ENCODE data around the gene RAB3GAP1.

RAB3GAP1 gene

GRCh38 chr2:135164431-135164830 lies 112.3 kb downstream of the RAB3GAP1 start:
- no peak for DNase-seq

GRCh38 chr2:135167273-135167672 lies 115.2 kb downstream of the RAB3GAP1 start:
- DNase-seq: no peak

- DNase-seq: no peak
Measured at GRCh38 chr2:135168204-135168856, 116.2 kb downstream of the RAB3GAP1 start.

DNA sequence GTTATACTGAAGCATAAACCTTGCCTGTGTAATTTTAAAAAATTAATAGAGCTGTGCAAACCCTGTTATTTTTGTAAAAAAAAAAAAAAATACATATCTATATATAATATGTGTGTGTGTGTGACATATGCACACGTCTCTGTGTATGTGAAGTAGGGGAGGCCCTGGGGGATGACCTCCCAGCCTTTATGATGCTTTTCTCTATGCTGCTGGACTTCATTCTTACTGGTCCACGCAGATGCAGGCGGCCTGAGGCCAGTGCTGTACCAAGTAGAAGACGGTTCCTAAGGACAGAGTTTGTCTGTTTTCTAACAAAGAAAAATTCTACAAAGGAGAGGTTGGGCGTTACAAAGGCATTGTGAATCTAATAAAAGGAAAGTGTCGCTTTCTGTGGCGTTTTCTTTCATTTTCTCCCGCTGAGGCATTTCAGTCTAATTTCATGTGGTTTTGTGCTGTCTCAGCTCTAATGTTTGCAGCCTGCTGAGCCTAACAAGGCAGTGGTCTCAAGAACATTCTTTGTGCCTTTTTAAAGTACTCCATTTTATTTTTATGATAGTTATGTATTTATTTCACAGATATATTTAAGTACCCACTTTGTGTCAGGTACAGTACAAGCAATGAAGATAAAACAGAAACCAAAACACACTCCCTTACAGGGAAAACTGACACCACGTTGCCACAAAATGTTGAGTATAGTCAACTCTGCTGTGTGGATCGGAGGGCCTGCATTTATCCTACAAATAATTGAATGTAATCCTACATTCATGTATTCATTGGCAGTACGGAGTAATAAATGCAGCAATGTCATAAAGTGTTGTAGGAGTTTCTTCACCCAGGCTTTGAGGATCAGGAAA lies 118.0 kb downstream of the RAB3GAP1 start:
- no peak for DNase-seq

- no peak for DNase-seq
Measured at GRCh38 chr2:135174049-135174809, 122.1 kb downstream of the RAB3GAP1 start.

DNA sequence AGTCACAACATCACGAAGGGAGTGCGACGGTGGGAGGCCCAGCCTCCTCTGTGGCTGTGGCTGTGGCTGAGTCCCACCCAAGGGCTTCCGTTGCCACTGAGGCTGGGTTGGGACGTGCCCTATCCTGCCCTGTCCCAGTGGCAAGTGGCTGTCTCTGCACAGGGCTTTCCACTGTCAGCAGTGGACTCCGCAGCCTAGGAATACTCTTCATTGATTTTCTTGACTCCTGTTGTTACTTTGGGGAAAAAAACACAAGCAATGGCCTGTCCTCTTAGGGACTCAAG lies 122.7 kb downstream of the RAB3GAP1 start:
- no peak for DNase-seq

DNA sequence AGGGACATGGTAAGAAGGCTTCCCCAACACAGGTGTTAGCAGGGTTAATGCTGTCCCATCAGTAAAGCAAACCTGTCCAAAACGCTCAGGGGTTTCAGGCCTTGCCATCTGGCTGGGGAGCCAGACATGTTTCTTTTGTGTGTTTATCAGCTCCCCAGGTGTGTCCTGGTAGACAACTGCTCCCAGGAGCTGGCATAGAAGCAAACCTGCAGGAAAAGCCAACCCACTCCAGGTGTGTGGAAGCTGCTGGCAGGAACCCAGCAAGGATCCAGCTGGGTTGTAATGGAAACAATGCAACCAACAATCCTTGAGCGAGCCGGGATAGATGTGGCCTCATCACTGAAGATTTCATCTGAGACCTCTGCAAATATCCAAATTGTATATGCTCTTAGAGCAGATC lies 123.1 kb downstream of the RAB3GAP1 start:
- DNase-seq: peak; percentile 82

GRCh38 chr2:135179689-135180088 lies 127.6 kb downstream of the RAB3GAP1 start:
- no peak for DNase-seq

- no peak for DNase-seq
Measured at GRCh38 chr2:135182190-135182589, 130.1 kb downstream of the RAB3GAP1 start.

- no peak for DNase-seq
Measured at GRCh38 chr2:135182601-135183000, 130.5 kb downstream of the RAB3GAP1 start.

GRCh38 chr2:135183822-135184221 lies 131.7 kb downstream of the RAB3GAP1 start:
- no peak for DNase-seq

- DNase-seq: no peak
Measured at GRCh38 chr2:135186054-135186453, 134.0 kb downstream of the RAB3GAP1 start.

- no peak for DNase-seq
Measured at GRCh38 chr2:135187270-135187669, 135.2 kb downstream of the RAB3GAP1 start.

DNA sequence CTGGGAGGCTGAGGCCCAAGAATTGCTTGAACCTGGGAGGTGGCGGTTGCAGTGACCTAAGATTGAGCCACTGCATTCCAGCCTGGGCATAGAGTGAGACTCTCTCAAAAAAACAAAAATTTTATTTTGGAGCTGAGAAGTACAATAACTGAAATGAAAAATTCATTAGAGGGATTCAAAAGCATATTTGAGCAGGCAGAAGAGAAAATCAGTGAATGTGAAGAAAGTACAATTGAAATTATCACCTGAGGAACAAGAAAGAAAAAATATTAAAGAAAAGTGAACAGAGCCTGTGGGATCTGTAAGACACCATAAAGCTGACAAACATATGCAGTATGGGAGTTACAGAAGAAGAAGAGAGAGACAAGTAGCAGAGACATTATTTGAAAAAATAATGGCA lies 137.1 kb downstream of the RAB3GAP1 start:
- DNase-seq: no peak

DNA sequence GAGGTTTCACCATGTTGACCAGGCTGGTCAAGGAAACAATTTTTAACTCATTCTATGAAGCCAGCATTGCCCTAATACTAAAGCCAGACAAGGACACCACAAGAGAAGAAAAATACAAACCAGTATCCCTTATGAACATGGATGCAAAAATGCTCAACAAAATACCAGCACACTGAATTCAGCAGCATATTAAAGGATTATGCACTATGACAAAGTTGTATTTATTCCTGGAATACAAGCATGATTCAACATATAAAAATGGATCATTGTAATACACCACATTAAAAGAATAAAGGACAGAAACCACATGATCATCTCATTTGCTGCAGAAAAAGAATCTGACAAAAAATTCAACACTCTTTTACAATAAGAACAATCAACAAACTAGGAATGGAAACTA lies 138.7 kb downstream of the RAB3GAP1 start:
- DNase-seq: no peak

GRCh38 chr2:135198481-135198880 lies 146.4 kb downstream of the RAB3GAP1 start:
- no peak for DNase-seq

GRCh38 chr2:135202751-135203150 lies 150.7 kb downstream of the RAB3GAP1 start:
- DNase-seq: no peak

DNA sequence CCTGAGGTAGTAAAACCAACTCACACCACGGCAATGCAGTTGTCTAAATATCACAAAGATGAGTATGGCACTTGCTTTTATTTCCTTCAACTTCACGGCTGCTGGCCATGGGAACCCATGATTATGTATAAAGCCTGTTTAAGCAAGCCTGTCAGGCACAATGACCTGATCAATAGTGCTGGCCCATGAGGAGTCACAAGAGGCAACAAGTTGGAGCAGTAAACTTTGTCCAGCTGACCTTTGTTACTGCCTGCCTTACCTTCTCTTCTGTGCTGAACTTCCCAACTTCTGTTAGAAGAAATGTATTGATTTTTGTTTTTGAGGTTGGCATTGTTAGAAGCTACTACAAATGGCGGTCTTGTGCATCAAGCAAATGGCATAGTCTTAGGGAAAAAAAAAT lies 151.9 kb downstream of the RAB3GAP1 start:
- DNase-seq: no peak

GRCh38 chr2:135208016-135208415 lies 155.9 kb downstream of the RAB3GAP1 start:
- no peak for DNase-seq

DNA sequence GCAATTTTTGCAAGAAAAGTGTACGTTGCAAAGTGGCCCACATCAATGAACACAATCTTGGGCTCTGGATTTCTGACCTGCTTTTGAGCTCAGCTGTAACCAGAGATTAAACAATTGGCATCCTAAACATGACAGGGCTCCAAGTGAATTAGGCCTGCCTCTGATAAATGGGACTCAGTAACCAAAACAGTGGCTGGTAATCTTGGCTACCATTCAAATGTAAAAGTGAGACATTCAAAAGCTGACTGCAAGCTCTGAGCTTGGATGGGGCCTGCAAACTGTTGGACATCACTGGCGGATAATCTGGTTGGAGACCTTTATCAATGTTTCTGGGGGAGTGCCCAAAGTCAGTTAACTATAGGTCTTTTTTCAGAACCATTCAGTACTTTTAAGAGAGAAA lies 160.7 kb downstream of the RAB3GAP1 start:
- DNase-seq: no peak

DNA sequence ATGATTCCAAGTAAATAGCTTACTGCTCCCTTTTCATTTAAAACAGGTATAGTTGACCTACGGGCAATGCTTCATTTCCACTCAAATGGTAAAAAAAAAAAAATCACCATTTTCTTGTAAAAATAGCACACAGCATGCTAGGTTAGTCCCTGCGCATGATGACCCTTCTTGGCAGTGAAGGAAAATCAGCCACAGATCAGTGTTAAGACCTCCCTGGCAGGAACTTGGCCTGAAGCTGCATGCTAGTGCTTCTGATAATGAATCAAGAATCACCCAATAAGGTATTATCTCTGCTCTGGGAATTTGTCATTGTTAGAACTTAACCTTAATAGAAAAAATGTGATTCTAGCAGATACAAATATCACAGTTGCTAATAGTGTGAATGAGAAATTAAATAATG lies 166.3 kb downstream of the RAB3GAP1 start:
- no peak for DNase-seq

DNA sequence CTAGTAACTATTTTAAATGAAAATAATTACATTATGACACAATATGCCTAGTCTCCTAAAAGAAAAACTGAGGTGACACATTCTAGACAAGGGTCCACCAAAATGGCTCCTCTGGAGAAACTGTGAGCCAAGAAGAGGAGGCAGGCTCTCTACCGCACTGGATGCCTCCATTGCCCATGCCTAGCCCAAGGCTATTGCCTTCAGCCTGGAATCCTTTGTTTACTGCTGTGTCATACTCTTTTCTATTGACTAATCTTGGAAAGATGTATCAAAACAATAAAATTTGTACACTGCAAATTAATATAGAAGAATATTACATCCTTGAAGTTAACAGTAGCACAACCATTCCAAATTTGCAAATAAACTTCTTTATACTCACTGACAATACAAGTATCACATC lies 167.1 kb downstream of the RAB3GAP1 start:
- no peak for DNase-seq
